Urinary bladder (tissue), 4 donors: ENCODE data around the gene INSIG2. TPM values are rescaled to one million over a fixed set of nuclear protein-coding genes. Genes with fewer than 3 reads are reported as not detected.
"Not testable (repeated sequence)": the region's sequence is repeated elsewhere in the genome, so short reads cannot be mapped to it uniquely, and the experiment has no call there.

ENCODE experiments used
- DNase-seq: peaks from one replicate; pipeline ENCODE4 v3.0.0-alpha.2; 2015; ENCODE audit errors: extremely low spot score
- H3K27ac ChIP-seq: one replicate; pipeline ENCODE4 v1.5.1; 2013; ENCODE audit warnings: low read depth, mild to moderate bottlenecking, moderate library complexity
- H3K36me3 ChIP-seq: one replicate; pipeline ENCODE4 v1.6.1; 2013; ENCODE audit warnings: mild to moderate bottlenecking, moderate library complexity; ENCODE audit not compliant: insufficient read depth
- H3K4me1 ChIP-seq: one replicate; pipeline ENCODE4 v1.6.1; 2013; ENCODE audit warnings: mild to moderate bottlenecking, moderate library complexity; ENCODE audit not compliant: insufficient read depth
- H3K4me3 ChIP-seq: one replicate; pipeline ENCODE4 v1.5.1; 2013; ENCODE audit warnings: low read depth, low read length
- whole genome bisulfite sequencing: extraction: QIAGEN DNeasy Blood & Tissue Kit; methylation state at CpG from one replicate; pipeline ENCODE4 v1.1.7; 2013; 5-methylcytosine and 5-hydroxymethylcytosine counted together
- polyA plus RNA-seq: library from polyadenylated mRNA; stranded (reverse); fragments of 200-250 nt; gene quantifications from one replicate; pipeline ENCODE4 v1.2.3, GENCODE V29; 2013
- total RNA-seq: library from RNA; depleted of rRNA; stranded (reverse); fragments of >200 nt; gene quantifications from one replicate; pipeline ENCODE4 v1.2.3, GENCODE V29; 2014
- donor health status: healthy with polysubstance abuse.
- donor health status: healthy.

The INSIG2 gene
- total and polyA plus RNA-seq, 2 donors, result 13.7 to 32.3 TPM

DNA sequence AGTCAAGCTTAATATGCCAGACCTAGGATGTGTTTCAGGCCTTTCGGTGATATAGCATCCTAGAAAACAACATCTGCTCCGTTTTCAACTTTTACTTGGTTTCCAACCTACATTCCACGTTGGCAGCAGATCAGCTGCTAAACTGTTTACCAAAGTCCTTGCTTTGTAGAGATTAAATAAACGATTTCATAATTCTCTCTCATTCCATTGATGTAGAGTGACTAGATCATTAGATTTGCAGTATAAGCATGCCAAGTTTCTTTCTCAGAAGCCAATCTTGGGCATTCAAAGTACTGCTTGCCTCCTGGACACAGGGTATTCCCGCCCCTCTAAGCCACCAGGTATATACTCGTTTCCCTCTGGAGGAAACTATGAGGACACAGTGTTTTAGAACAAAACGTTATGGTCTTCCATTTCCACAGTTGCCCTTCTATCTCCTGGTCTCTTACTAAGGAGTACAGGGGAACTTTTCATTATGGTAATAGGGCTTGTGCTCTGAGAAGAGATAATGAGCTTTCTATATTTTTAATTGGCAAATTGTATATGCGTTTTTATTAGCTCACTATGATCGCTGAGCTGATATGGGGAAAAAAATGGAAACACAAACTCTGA lies 10.5 kb upstream of the INSIG2 start:
- no peak for DNase-seq
- no peaks in the 10 kb centered on the region for H3K36me3 ChIP-seq
- no peaks in the 10 kb centered on the region for H3K4me1 ChIP-seq
- 56% methylated on average over 9 of the region's 9 CpGs for WGBS
- no peak overlapping the region for H3K27ac ChIP-seq
- no peak overlapping the region for H3K4me3 ChIP-seq

DNA sequence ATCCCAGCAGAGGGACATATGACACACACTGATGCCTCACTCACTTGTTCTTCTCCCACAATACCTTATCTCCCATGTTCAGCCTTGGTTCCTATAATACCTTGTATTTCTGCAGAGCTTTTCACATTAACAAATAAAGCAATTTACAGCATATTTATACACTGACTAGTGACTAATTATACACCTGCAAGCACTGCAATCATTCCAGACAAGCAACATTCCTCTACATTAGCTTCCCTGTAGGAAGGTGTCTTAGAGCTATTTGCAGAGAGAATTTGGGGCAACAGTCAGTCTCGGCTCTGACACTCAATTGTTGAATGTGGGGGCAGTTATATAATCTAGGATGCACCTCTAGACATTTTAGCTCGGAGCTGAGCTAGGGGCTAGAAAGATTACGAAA lies 9.5 kb upstream of the INSIG2 start:
- no peak for DNase-seq
- Histone ChIP-seq H3K27ac (no peak overlapping the region), H3K36me3 (no peaks in the 10 kb centered on the region), H3K4me1 (no peaks in the 10 kb centered on the region), H3K4me3 (no peak overlapping the region)
- WGBS, result 53% methylated on average over 3 of the region's 3 CpGs

DNA sequence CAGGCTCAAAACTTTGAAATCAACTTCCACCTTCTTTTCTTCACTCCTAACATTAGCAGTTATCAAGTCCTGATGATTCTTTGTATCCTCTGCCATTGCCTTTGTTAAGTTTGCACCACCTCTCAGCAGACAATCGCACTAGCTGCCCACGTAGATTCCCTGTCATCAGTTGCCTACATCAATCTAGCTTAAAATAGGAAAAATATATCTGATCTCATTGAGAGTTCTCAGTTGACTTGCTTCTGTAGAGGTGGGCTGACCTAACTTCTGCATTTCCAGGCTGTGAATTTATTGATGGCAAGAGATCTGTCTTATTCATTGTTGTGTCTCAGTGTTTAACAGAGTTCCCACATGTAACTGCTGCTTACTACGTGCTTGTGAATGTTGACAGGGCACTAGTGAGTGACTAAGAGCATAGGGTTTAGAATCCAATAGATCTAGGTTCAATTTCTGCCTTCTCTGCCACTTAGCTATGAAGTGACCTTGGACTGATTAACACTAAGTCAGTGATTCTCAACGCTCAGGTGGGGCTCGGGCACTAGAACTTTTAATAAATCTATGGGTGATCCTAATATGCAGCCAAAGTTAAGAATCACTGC lies 3.7 kb upstream of the INSIG2 start:
- H3K36me3 ChIP-seq, result no peaks in the 10 kb centered on the region
- H3K27ac ChIP-seq, result no peak overlapping the region
- DNase-seq, result no peak
- WGBS, result 89% methylated on average over 5 of the region's 5 CpGs
- H3K4me3 ChIP-seq, result no peak overlapping the region
- no peaks in the 10 kb centered on the region for H3K4me1 ChIP-seq

DNA sequence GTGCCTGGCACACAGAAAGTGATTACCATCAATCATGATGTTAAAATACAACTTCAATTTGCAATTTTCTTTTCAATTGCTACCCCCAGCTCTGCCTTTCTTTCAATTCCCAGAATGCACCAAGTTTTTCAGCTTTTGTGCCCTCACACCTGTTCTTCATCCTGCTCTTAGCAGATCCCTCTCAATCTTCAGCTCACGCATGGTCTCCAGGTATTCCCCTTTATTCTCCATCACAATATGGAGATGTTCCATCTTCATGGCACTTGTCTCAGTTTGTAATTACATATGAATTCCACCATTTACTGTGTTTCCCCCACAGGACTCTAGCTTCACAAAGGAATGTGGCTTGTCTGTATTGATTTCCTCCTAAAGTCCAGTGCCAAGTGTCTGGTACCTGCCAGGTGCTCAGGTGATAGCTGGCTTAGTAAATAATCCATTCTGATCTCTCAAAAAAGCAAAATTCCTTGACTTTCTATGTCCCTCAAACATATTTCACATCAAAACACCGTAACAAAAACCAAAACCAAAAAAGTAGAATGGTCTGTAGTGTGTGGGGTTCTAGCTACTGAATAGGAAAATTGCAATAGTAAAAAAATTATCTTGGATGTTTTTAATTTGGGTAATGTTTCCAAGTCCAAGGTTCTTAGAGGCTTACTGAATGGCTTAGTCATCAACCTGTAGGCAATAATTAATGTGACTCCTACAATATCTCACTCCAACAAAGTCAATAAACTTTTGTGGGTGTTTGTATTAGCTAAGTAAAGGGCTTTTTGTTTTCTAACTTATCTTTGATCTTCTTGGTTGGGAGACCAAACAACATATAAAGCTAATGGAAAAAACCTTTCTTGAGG lies 2.9 kb upstream of the INSIG2 start:
- H3K36me3 ChIP-seq, result no peaks in the 10 kb centered on the region
- H3K4me1 ChIP-seq, result no peaks in the 10 kb centered on the region
- DNase-seq, result no peak
- H3K4me3 ChIP-seq, result no peak overlapping the region
- H3K27ac ChIP-seq, result no peak overlapping the region
- WGBS, result 87% methylated on average over 2 of the region's 2 CpGs

DNA sequence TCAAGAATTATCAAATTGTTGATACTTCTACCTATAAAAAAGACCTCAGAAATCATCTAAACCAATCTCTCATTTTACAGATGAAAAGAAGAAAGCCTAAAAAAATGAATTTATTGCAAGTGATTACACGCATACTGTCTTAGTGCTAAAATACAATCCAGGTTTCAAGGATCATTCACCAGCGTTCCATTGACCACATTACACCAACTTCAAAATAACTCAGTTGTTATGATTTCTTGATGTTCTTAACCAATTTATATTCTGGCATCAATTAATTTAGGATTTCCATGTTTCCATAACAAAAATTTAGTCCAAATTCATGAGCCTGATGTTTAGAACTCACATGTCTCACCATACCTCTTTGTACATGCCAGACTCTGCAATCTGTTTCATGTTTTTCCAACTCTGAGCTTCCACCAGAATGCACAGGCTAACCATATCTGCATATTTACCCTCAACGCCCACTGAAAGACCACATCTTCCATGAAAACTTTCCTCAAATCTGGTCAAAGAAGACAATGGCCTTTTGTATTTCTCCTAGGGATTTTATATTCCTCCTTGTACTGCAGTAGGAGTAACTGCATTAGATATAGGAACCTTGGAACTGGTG lies 2.1 kb upstream of the INSIG2 start:
- Histone ChIP-seq H3K36me3 (no peaks in the 10 kb centered on the region), H3K27ac (no peak overlapping the region), H3K4me1 (no peaks in the 10 kb centered on the region), H3K4me3 (no peak overlapping the region)
- DNase-seq, result no peak
- 61% methylated on average over 3 of the region's 3 CpGs for WGBS

DNA sequence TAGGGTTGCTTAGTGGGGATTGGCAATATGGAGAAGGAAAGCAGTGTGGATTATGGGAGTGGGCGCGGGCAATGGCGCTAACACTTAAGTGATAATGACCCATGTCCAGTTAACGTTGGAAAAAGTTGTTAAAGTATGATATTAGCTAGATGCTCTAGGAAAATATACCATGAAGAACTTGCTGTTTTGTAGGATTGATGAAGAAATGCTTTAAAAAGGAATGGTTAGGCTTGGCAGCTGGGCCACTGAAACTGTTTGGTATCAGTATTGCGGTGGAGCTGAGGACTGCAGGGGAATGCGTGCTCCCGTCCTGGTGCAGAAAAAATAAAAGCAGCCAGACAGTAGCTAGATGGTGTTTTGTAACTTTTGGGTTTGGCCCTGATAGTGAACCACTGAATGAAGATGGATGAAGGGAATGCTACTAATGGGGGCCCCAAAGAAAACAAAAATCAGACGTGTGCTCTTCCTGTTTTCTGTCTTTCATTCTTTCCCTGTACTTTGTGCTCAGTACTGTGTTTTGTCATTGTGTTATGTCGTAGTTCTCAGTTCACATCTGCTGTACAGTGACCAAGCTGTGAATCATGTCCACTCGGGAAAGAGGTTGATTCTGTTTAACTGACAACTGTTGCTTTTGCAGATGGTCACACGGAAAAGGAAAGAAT lies 999 bp downstream of the INSIG2 start:
- H3K27ac ChIP-seq, result no peak overlapping the region
- peak overlapping the region; percentile 83 for H3K4me3 ChIP-seq
- no peaks in the 10 kb centered on the region for H3K36me3 ChIP-seq
- DNase-seq, result no peak
- 10% methylated on average over 11 of the region's 11 CpGs for WGBS
- no peaks in the 10 kb centered on the region for H3K4me1 ChIP-seq

DNA sequence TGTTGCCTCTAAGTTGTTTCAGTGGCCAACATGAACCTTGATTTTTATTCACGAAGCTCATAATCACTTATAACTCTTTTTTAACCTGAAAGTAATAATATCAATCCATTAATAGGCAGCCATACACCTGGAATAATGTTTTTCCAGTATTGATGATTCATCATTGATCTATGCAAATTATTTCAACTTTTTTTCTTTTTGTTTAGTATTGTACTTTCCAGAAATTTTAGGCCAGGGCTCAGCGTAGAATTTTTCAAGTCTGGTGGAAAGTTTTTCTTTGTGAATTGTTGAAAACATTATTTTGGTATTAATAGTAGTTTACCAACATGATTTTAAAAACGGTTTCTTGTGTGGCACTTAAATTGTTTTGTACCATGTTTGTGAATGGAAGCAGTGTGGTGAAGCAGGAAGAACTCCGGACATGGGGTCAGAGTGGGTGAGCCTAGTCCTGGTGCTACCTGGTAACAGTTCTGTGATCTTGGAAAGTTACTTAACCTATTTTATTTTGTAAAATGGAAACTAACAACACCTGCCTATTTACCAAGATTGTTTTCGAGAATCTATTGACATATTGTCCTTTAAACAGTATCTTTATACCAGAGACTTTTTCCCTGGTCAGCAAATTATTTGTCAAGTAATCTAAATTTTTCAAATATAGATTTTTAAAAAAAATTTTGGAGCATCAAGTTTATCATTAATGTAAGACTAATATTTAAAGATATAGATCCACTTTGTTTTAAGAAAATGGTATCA lies 2.3 kb downstream of the INSIG2 start:
- no peaks in the 10 kb centered on the region for H3K36me3 ChIP-seq
- H3K4me3 ChIP-seq, result no peak overlapping the region
- WGBS, result 91% methylated on average over 5 of the region's 5 CpGs
- H3K27ac ChIP-seq, result no peak overlapping the region
- DNase-seq, result no peak
- no peaks in the 10 kb centered on the region for H3K4me1 ChIP-seq

DNA sequence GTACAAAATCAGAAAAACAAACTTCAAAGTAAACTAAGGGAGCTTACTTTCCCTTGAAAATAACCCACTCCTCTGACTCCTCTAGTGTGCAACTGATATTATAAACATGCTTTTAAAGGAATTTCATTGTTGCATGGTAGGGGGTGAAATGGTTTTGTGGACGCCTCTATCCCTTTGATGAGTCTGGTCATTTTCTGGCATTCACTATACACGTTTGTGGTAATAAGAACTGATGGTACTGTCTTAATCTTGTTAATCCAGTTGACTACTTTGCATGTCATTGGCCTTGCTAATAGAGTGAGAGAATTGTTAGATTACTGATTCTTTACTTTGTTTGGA lies 2.8 kb downstream of the INSIG2 start:
- Histone ChIP-seq H3K27ac (no peak overlapping the region), H3K4me1 (no peaks in the 10 kb centered on the region), H3K4me3 (no peak overlapping the region), H3K36me3 (no peaks in the 10 kb centered on the region)
- WGBS, result 85% methylated on average over 2 of the region's 2 CpGs
- DNase-seq, result no peak

DNA sequence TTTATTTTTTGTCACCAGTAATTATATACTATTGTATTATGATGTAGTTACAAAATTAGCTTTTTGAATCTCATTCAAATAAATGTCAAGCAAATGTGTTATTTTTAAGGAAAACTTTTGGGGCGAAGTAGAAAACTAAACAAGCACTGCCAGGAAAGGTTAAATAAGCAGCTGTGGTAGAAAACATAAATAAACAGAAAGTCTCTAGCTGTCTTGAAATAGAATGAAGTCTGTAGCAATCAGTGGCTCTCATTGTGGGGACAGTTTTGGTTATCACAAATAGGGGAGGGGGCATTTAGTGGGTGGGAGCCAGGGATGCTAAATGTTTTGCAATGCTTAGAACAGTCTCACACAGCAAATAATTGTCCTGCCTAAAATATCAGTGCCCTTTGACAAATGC lies 3.4 kb downstream of the INSIG2 start:
- WGBS, result 60% methylated on average over 1 of the region's 1 CpG
- no peak overlapping the region for H3K4me3 ChIP-seq
- H3K4me1 ChIP-seq, result no peaks in the 10 kb centered on the region
- DNase-seq, result no peak
- H3K36me3 ChIP-seq, result no peaks in the 10 kb centered on the region
- no peak overlapping the region for H3K27ac ChIP-seq

DNA sequence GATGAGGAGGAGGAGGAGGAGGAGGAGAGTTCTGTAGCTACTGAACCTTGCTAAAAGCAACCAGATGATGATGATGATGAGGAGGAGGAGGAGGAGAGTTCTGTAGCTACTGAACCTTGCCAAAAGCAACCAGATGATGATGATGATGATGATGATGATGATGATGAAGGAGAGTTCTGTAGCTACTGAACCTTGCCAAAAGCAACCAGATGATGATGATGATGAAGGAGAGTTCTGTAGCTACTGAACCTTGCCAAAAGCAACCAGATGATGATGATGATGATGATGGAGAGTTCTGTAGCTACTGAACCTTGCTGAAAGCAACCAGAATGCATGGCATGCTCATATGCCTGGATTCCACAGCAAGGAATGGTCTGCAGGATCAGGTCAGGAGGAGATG lies 5.8 kb downstream of the INSIG2 start:
- H3K4me1 ChIP-seq, H3K27ac ChIP-seq, H3K4me3 ChIP-seq, DNase-seq, H3K36me3 ChIP-seq: not testable (repeated sequence)

DNA sequence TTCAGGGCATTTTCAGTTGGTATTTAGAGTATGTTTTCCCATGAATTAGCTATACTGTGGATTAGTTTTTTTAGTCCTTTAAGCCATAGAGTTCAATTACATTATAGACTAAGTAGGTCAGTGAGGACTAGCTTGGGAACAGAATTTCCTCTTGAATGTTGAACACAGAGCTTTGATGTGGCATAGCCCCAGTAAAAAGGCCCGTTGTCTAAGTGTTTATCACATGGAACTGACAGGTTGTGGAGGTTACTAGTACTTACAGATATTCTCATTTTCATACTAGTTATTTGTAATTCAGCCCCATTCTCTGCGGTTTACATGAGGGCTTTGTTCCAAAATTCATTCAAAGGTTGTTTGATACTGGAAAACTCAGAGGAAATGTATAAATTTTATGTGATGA lies 6.2 kb downstream of the INSIG2 start:
- H3K27ac ChIP-seq, result no peak overlapping the region
- no peaks in the 10 kb centered on the region for H3K36me3 ChIP-seq
- no peak for DNase-seq
- 68% methylated on average over 2 of the region's 2 CpGs for WGBS
- H3K4me3 ChIP-seq, result no peak overlapping the region
- no peaks in the 10 kb centered on the region for H3K4me1 ChIP-seq

DNA sequence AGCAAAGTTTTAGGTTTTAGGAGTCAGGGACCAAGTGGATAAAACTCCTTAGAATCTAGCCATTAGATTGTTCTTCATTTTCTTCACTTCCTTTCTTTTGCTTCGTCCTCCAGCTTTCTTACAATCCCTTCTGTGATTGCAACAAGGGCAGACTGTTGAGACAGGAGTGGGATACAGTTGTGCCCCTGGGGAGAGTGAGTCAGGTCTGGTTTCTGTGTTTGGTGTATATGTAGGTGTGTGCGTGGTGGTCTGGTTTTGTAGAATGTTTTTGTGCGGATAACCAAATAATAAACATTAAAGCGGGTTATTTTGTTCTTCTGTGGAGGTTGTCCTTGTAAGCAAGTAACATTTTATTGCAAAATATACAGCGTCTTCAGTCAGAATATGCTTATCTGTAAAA lies 7.3 kb downstream of the INSIG2 start:
- Histone ChIP-seq H3K27ac (no peak overlapping the region), H3K36me3 (no peaks in the 10 kb centered on the region), H3K4me3 (no peak overlapping the region), H3K4me1 (no peaks in the 10 kb centered on the region)
- DNase-seq, result no peak
- WGBS, result 77% methylated on average over 5 of the region's 5 CpGs

DNA sequence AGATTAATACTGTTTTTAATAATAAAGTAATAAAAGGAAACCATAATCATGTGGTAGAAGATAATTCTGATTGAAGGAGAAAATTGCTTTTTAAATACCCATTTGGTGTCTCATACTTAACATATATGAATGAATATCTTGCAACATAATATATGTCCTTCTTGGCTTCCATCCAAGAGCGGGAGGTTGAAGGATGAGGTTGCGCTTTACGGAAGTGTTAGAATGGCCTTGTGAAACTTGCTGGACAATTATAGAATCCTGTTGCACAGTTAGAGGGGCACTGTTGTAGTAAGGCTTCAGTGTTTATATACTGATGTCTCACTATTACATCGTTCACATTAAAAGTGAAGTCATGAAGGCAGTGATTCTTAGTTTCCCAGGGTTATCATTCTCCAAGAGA lies 9.4 kb downstream of the INSIG2 start:
- WGBS, result 67% methylated on average over 4 of the region's 4 CpGs
- Histone ChIP-seq H3K36me3 (no peaks in the 10 kb centered on the region), H3K4me1 (no peaks in the 10 kb centered on the region), H3K27ac (no peak overlapping the region), H3K4me3 (no peak overlapping the region)
- DNase-seq, result no peak
